HG03039 (cell line): Measurements from ENCODE around the gene ADSS2.

Experiments used
- ATAC-seq: cut with Tn5 transposase; IDR thresholded peaks from one replicate; pipeline ENCODE4 v1.9.1; 2021; ENCODE audit warnings: mild to moderate bottlenecking, moderate library complexity; ENCODE audit not compliant: unreplicated experiment

Gene ADSS2

GRCh38 chr1:244447024-244447423 lies 4.7 kb downstream of the ADSS2 start:
- ATAC-seq = no peak

DNA sequence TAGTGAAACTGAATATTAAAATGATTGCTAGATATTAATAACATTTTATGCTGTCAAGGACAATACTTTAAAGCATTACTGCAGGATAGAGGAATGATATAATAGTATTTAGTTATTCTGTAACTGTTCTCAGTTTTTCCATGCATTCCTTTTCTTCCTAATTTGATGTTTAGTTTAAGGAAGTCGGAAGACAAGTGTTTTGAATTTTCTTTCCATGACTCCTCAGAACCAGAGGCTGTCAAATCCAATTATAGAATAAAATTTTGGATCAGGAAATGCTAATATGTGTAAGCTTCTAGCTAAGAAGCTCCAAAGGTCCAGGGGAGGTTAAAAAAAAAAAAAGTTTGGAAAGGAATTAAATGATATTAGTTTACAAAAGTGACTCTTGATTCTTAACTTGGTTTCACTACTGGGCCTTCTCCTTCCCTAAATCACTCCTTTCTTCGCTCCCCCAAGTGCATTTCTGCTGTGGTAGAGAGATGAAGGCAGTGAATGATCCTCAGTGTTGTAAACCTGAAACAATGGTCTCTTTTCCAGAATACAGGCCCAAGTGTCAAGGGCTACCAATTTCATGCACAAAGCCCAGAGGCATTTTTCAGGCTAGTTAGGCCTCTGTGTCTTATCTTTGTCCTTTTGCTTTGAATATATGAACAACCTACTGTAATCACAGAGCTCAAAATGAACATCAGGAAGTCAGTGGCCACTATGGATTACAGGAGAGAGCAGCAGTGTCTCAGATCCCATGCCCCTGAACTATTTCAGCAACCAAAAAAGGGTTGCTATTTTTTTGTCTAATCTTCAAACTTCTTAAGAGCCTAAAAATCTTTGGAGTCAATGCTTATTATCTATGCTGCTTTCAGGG lies 6.2 kb downstream of the ADSS2 start:
- ATAC-seq = no peak

DNA sequence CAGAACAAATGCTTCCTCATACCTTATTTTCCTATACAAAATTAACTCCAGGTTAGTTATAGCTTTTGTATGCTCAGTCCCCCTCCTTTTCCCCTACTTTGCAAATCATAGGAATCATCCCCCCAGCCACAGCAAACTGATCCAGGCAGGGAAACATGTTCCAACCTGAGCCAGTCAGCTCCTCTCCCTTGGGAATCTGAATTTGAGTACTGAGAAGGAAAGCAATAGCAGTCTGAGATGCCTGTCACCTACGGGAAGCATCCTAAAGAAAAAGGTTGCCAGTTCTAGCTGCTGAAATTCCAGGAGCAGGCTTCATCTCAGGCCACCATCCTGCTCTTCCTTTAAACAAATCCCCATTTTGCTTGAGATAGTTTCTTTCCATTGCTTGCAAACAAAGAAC lies 6.9 kb downstream of the ADSS2 start:
- ATAC-seq = no peak

GRCh38 chr1:244442850-244443249 lies 8.9 kb downstream of the ADSS2 start:
- no peak for ATAC-seq

GRCh38 chr1:244439391-244440032 lies 12.2 kb downstream of the ADSS2 start:
- ATAC-seq = no peak

DNA sequence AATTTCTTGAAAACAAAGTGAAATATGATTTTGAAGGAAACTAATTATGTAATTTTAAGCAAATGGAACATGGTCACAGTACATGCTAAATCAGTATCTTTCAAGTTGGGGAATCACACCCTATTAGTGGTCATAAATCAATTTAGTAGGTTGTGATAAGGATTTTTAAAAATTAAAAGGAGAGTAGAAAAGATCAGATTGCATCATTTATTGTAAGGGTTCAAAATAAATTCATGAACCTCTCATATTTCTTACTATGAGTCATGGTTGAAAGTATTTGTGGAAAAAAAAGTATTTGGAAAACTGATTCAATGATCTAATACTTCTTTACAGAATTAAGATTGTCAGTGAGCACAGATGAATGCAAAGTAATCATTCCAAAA lies 14.6 kb downstream of the ADSS2 start:
- ATAC-seq = no peak

- no peak for ATAC-seq
Measured at GRCh38 chr1:244436336-244437085, 15.2 kb downstream of the ADSS2 start.

DNA sequence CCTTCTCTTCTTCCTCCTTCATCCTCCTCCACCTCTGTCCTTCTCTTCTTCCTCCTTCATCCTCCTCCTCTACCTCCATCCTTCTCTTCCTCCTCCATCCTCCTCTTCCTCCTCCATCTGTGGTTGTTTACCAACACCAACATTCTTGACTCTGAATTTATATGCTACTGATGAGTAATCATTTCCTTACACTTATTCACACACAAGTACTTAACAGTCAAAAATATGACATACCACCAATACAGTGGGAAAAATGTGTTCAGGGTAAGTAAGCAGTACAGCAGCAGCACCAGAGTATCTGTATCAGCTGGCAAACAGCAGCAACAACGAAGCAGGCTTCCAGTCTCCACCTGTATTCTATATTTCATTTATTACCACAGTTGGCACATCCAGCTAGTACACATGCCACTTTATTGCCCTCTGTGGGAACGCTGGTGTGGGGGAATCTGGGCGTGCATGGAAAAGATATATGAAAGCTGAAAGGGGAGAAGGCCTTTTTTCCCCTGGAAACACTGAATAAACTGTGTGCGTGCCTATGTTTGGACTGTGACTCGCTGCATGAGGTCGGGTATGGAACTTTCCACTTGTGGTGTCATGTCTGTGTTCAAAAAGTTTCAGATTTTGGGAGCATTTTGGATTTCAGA lies 16.0 kb downstream of the ADSS2 start:
- no peak for ATAC-seq

- ATAC-seq = no peak
Measured at GRCh38 chr1:244431166-244431565, 20.5 kb downstream of the ADSS2 start.

- no peak for ATAC-seq
Measured at GRCh38 chr1:244429818-244430217, 21.9 kb downstream of the ADSS2 start.

- no peak for ATAC-seq
Measured at GRCh38 chr1:244427647-244428046, 24.1 kb downstream of the ADSS2 start.

GRCh38 chr1:244424649-244425334 lies 26.9 kb downstream of the ADSS2 start:
- no peak for ATAC-seq

DNA sequence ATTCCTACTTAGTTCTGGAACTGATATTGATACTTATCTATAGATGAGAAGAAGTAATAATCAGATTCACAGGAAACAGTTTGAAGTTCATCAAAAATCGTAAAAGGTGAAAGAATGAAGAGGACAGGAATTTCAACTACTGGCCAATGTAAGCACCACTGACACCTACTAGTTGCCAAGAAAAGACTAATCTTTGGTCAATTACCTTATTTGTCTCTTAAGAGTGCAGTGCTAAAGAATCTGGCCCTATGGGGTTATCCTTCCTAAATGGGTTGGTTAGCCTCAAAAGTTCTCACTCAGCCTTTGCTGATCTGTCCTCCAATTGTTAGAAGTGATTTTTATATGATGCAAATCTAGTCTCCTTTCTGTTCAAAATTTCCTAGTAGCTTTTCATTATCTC lies 29.5 kb downstream of the ADSS2 start:
- no peak for ATAC-seq

GRCh38 chr1:244419024-244419423 lies 32.7 kb downstream of the ADSS2 start:
- no peak for ATAC-seq

DNA sequence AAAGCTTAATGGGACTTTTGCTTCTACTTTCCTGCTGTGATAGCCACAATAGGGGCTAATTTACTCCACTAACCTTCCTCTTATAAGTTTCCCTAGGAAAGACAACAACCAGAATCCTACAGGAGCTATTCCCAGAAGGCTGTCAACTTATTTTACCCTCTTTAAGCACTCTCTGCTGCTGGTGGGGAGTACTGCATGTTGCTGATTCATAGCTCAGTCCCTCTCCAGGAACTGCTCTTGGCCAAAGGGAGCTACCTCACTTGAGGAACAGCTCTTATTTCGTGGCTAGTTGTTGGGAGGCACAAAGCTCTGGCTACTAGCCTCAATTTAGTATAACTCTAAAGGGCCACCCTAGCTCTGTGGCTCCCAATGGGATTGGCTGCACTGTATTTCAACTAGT lies 37.2 kb downstream of the ADSS2 start:
- ATAC-seq = no peak

DNA sequence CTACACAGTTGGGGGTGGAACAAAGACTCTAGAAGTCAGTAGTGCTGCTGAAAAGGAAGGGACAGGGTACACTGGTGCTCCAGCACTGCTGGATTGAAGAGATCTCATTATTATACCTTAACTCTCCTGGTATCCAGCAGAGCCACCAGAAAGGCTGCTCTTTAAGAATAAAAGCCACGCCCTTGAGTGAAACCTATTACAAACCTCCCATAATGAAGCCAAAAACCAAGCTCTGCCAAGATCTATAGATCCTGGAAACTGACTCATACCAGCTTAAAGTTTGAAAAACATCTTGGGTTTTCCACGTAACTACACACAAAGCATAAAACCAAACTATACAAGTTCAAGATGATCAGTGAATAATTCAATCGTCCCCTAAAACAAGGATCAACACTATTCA lies 38.0 kb downstream of the ADSS2 start:
- no peak for ATAC-seq

DNA sequence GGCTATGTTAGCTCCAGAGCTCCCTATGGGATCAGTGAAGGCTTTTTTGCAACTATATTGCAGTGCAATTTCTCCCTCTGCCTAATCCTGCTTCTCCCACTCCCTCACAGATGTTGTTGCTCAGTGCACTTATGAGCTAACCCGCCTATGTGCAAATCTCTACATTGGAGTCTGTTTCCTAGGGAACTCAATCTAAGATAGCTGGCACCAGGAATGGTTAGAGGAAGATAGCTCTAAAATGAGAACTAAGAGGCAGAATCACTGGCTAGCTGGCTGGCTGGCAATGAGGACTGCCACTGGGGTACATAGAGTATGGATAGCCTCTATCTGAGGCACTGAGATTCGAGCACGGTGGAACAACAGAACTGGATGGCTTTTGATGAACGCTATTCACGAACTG lies 39.5 kb downstream of the ADSS2 start:
- no peak for ATAC-seq

DNA sequence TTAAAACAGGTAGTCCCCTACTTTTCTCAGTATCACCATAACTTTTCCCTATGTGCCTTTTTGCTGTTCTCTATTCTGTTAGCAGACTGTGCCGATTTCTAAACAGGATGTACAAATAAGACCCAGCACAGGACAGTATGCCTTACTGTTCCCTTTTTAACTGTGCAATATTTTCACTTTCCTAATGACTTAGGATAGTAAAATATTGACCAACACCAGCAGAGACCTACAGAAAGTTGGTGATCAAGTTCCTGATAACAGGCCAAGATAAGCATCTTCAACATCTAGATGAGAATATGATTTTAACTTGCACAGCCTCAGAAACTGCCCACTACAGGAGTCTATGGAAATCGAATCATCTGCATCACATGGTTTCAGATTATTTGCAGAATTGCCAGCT lies 42.0 kb downstream of the ADSS2 start:
- peak; percentile 71 for ATAC-seq

DNA sequence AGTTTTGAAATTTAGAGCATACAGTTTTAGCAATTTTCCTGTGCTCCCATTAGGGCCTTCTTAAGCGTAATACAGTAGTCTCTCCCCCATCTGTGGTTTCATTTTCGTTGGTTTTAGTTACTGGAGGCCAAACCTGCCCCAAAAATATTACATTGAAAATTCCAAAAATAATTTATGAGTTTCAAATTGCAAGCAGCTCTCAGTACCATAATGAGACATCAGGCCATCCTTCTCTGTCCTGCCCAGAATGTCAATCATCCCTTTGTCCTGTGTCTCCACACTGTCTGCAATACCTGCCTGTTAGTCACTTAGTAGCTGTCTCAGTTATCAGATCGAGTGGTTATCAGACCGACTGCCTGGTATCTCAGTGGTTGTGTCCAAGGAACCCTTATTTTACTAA lies 45.4 kb downstream of the ADSS2 start:
- ATAC-seq = peak; percentile 85

DNA sequence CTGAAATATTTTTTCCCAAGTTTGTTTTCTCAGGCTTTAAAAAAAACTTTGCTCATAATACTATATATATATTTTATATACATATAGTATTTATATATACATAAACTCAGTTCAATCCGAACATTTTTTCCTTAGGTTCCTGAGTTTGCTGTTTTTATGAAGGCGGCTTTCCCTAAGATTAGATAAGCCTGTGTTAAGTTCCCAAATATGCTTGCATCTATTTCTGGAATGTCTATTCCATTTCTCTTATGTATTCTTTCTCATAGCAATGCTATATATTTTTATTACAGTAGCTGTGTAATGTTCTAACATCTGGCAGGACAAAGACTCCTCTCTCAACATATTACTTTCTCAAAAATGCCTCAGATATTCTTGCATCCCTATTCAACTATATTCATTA lies 45.9 kb downstream of the ADSS2 start:
- ATAC-seq = no peak

GRCh38 chr1:244403431-244403830 lies 48.3 kb downstream of the ADSS2 start:
- no peak for ATAC-seq
